ENCODE measurements around the gene KCNA3. TPM values are rescaled to one million over a fixed set of nuclear protein-coding genes. Genes with fewer than 3 reads are reported as not detected.

Gene KCNA3
- total RNA-seq, 1 experiment from 2014 or later = not detected

DNA sequence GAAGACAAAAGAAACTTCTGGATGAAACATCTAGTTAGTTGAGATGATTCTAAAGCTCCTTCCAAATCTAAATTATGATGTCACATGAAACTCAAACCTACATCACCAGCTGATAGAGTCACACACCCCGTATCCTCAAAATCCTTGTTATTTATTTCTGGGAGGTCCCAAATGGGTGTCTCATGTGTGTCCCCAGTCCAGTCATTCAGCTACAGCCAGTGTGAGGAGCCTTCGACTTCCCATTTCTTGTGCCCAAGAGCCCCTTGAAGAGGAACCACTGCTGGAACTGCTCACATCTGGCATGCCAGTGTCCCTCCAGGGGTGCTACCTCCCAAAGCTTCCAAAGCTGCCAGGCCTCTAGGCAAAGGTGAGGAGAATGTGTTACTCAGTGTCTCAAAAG is 32.5 kb upstream of the KCNA3 start:
- ChIA-PET CTCF (no interaction called here), POLR2A (ENCODE audit: unreplicated experiment) (no interaction called here)
- Histone ChIP-seq H3K9me2 (replicated peaks; ENCODE audit: low read length) (no peaks in the 10 kb centered on the region), H3K9me3 (ENCODE audit: low read length) (no peaks in the 10 kb centered on the region), H3K4me3 (ENCODE audit: low read length) (no peak overlapping the region), H4K20me1 (ENCODE audit: low read length) (no peaks in the 10 kb centered on the region), H3K4me1 (ENCODE audit: insufficient read depth, low read length) (no peaks in the 10 kb centered on the region), H3K4me2 (ENCODE audit: low read length) (no peak overlapping the region), H3K9ac (ENCODE audit: low read length) (no peak overlapping the region), H3F3A (ENCODE audit: low read length, unreplicated experiment) (no peaks in the 10 kb centered on the region), H3K79me2 (ENCODE audit: low read length) (no peaks in the 10 kb centered on the region), H3K36me3 (ENCODE audit: low read depth, low read length) (no peaks in the 10 kb centered on the region), H3K27ac (ENCODE audit: low read length) (no peak overlapping the region), H3K27me3 (ENCODE audit: low read length) (peaks cover 29% of the 10 kb centered on the region), H2AFZ (ENCODE audit: low read length) (no peak overlapping the region)
- ATAC-seq (no peak), DNase-seq (no peak)
- TF ChIP-seq, protein P1, sequence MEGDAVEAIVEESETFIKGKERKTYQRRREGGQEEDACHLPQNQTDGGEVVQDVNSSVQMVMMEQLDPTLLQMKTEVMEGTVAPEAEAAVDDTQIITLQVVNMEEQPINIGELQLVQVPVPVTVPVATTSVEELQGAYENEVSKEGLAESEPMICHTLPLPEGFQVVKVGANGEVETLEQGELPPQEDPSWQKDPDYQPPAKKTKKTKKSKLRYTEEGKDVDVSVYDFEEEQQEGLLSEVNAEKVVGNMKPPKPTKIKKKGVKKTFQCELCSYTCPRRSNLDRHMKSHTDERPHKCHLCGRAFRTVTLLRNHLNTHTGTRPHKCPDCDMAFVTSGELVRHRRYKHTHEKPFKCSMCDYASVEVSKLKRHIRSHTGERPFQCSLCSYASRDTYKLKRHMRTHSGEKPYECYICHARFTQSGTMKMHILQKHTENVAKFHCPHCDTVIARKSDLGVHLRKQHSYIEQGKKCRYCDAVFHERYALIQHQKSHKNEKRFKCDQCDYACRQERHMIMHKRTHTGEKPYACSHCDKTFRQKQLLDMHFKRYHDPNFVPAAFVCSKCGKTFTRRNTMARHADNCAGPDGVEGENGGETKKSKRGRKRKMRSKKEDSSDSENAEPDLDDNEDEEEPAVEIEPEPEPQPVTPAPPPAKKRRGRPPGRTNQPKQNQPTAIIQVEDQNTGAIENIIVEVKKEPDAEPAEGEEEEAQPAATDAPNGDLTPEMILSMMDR (conservative IDR thresholded peaks at IDR 0.05; ENCODE audit: low read depth, low read length) = no peak
- TF ChIP-seq EZH2 (IDR thresholded peaks at IDR 0.05; ENCODE audit: low read length, unreplicated experiment) = no peak
- no TSS peak for BruUV-seq (replicated peaks)
- intact Hi-C loops (cut with micrococcal nuclease) = no loop called here

GRCh38 chr1:110706621-110707020 is 31.9 kb upstream of the KCNA3 start:
- H3K27ac ChIP-seq (ENCODE audit: low read length) = no peak overlapping the region
- no peak overlapping the region for H2AFZ ChIP-seq (ENCODE audit: low read length)
- H3K36me3 ChIP-seq (ENCODE audit: low read depth, low read length) = no peaks in the 10 kb centered on the region
- no peaks in the 10 kb centered on the region for H3K9me2 ChIP-seq (replicated peaks; ENCODE audit: low read length)
- no peaks in the 10 kb centered on the region for H4K20me1 ChIP-seq (ENCODE audit: low read length)
- no peaks in the 10 kb centered on the region for H3K4me1 ChIP-seq (ENCODE audit: insufficient read depth, low read length)
- no peaks in the 10 kb centered on the region for H3F3A ChIP-seq (ENCODE audit: low read length, unreplicated experiment)
- no peak for DNase-seq
- POLR2A ChIA-PET (ENCODE audit: unreplicated experiment) = interaction anchor here (0.7 kb wide), 1 partner anchor 464 kb away, joined by 4 read pairs; no protein-coding TSS in a partner anchor
- no peaks in the 10 kb centered on the region for H3K79me2 ChIP-seq (ENCODE audit: low read length)
- no peak for ATAC-seq
- no TSS peak for BruUV-seq (replicated peaks)
- H3K4me2 ChIP-seq (ENCODE audit: low read length) = no peak overlapping the region
- CTCF ChIA-PET = no interaction called here
- intact Hi-C loops (cut with micrococcal nuclease) = no loop called here
- no peak overlapping the region for H3K4me3 ChIP-seq (ENCODE audit: low read length)
- no peak overlapping the region for H3K9ac ChIP-seq (ENCODE audit: low read length)
- TF ChIP-seq, protein P1 (conservative IDR thresholded peaks at IDR 0.05; ENCODE audit: low read depth, low read length) = no peak
- TF ChIP-seq EZH2 (IDR thresholded peaks at IDR 0.05; ENCODE audit: low read length, unreplicated experiment) (no peak), EZH2phosphoT487 (IDR thresholded peaks at IDR 0.05; ENCODE audit: borderline replicate concordance, low read length) (no peak)
- H3K27me3 ChIP-seq (ENCODE audit: low read length) = peaks cover 23% of the 10 kb centered on the region
- H3K9me3 ChIP-seq (ENCODE audit: low read length) = no peaks in the 10 kb centered on the region

DNA sequence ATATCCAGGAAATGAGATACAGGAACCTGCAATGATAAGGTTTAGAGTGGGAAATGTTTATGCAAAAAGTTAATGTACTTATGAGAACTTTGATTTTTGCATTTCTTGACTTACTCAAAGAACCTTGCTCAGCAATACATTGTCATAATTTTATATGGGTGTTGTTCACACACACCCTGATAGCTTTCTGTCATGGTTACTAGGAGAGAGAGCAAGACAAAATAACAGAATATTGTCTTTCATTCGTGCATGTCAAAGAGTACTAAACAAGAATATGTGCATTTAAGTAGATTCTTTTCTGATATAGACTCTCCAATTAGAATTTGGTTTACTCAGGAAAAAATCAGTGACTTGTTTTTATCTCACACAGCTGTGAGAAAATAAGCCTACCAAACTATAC is 27.5 kb upstream of the KCNA3 start:
- no peak overlapping the region for H3K4me2 ChIP-seq (ENCODE audit: low read length)
- TF ChIP-seq EZH2 (IDR thresholded peaks at IDR 0.05; ENCODE audit: low read length, unreplicated experiment) (no peak), EZH2phosphoT487 (IDR thresholded peaks at IDR 0.05; ENCODE audit: borderline replicate concordance, low read length) (no peak)
- TF ChIP-seq, protein P1 (conservative IDR thresholded peaks at IDR 0.05; ENCODE audit: low read depth, low read length) = no peak
- peaks cover 21% of the 10 kb centered on the region for H3K27me3 ChIP-seq (ENCODE audit: low read length)
- H3K9me3 ChIP-seq (ENCODE audit: low read length) = no peaks in the 10 kb centered on the region
- H2AFZ ChIP-seq (ENCODE audit: low read length) = no peak overlapping the region
- H3F3A ChIP-seq (ENCODE audit: low read length, unreplicated experiment) = no peaks in the 10 kb centered on the region
- ChIA-PET POLR2A (ENCODE audit: unreplicated experiment) (no interaction called here), CTCF (no interaction called here)
- ATAC-seq (no peak), DNase-seq (no peak)
- no peaks in the 10 kb centered on the region for H3K9me2 ChIP-seq (replicated peaks; ENCODE audit: low read length)
- H3K4me3 ChIP-seq (ENCODE audit: low read length) = no peak overlapping the region
- BruUV-seq (replicated peaks) = no TSS peak
- no peak overlapping the region for H3K9ac ChIP-seq (ENCODE audit: low read length)
- intact Hi-C loops (cut with micrococcal nuclease) = no loop called here
- no peaks in the 10 kb centered on the region for H3K79me2 ChIP-seq (ENCODE audit: low read length)
- H4K20me1 ChIP-seq (ENCODE audit: low read length) = no peaks in the 10 kb centered on the region
- H3K4me1 ChIP-seq (ENCODE audit: insufficient read depth, low read length) = no peaks in the 10 kb centered on the region
- no peak overlapping the region for H3K27ac ChIP-seq (ENCODE audit: low read length)
- H3K36me3 ChIP-seq (ENCODE audit: low read depth, low read length) = no peaks in the 10 kb centered on the region

Measured in PC-3 (cell line).